ENCODE measurements around the gene LRFN2.

Gene LRFN2

DNA sequence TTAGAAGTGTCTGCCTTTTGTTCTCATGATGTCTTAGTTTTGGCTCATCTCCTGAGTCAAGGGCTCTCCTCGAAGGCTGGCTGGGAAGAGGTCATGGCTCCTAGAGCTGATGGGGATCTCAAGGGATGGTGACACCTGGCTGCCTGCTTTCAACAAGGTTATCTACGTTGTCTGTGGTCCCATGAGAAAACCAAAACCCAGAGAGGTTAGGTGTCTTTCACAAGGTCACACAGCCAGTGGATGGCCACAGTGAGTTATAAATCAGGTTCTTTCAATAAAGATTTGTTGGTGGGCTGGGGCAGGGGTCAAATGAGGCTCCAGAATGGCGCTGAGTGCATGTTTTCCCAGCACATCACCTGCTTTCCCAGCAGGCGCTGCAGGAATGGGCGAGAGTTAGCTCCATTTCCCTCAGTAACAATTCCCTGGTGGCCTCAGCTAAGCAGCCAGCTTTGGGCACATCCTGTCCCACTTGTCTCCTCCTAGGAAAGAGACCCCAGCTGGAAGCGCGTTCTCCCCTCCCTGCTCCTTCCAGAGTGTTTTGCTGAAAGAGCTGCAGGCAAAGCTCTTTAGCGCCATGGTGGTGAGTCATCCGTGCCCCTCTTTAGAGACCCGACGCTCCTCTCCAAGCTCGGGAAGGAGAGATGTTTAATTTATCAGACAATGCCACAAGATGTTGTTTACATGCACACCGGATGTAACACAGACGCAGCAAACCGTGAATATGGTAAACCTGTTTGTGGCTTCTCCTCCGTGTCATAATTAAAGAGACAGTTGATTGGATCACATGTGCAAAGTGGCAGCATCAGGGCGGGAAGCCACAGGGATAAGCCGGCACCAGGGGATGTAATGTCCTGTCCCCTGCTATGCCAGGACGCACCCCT lies 109.7 kb downstream of the LRFN2 start:
- DNase-seq (ENCODE audit: low read depth in 4 of 4, low spot score in 1 of 4): no peak

DNA sequence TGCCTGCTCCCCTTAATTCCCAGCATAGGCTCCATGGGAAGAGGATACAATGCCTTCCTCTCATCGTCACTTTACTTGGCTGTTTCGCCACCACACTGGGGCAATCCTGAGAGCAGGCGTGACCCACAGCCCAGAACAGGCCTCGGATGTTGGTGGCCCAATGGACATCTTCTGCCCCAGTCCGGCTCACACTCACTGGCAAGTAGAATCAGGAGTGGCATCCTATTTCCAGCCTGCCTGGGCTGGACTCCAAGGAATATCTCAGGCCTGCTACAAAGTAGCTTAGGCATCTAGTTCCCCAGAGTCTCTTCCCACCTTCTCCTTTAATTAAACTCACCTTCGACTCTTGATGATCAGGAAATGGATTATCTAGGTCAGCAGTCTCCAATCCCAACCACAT lies 110.5 kb downstream of the LRFN2 start:
- DNase-seq (ENCODE audit: low read depth in 4 of 4, low spot score in 1 of 4): no peak

DNA sequence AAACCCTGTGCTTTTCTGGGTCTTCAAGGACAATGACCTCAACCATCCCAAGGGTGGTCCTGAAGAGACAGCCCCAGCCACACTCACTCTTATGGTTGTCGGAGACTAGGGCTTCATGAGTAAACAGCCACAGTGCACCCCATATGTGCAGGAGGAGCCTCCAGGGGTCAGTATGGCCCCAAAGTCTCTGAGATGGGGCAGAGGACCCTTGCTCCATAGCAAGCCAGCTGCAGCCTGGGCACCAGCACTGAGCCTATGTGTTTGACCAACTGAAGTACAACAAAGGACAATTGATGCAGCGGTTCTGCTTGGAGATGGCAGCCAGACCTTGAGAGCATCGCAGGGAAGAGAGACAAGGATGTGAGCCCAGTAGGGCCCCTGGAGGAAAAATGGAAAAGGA lies 112.2 kb downstream of the LRFN2 start:
- no peak for DNase-seq (ENCODE audit: low read depth in 4 of 4, low spot score in 1 of 4)

DNA sequence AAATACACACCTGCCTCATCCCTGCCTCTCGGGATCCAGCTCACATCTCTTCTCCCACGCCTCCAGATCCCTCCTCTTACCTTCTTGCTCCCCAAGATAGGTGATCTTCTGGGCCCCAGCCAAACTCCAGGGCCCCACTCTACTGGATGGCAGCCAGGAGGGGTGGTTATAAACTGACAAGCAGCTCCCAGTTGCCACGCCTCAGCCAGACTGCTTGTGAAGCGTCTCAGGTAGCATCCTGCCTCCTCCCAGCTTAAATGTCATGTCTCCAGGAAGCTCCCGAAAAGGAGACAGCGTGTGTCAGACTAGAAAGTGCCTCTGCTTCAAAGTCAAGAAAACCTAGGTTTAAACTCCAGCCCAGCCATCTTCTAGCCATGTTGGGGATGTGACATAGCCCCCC lies 114.1 kb downstream of the LRFN2 start:
- no peak for DNase-seq (ENCODE audit: low read depth in 4 of 4, low spot score in 1 of 4)

DNA sequence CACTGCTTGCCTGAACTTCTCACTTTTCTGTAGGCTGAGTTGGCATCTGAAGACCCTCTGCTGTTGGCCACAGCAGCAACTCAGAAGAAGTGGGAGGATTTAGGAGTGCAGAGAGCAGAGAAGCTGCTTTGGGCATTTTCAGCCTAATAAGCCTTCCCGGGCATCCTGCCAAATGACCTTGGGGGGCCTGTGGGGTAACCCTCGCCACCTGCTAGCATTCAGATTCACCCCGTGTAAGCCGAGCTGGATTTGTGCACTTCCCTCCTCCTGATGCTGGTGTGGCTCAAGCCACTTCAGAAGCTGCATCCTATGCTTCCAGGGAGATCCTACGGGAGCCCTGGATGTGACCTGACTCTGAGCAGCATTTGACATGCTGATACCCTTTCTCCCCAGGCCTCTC lies 114.8 kb downstream of the LRFN2 start:
- no peak for DNase-seq (ENCODE audit: low read depth in 4 of 4, low spot score in 1 of 4)

DNA sequence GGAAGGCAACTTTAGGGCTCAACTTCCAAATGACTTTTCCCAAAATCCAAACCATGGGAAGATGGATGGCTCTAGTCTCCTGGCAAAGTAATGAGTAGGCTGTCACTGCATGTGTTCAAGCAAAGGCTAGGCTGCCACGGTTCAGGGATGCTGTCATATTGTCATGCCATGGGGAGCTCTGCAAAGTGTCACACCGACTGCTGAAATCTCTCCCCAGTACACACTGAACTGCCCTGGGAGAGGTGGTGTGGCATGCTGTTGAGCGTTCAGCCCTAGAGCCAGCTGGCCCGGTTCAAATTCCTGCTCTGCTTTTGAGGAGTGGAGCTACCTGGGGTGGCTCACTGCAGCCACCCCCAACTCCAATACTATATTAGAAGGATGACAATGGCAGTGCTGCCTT lies 115.9 kb downstream of the LRFN2 start:
- no peak for DNase-seq (ENCODE audit: low read depth in 4 of 4, low spot score in 1 of 4)

DNA sequence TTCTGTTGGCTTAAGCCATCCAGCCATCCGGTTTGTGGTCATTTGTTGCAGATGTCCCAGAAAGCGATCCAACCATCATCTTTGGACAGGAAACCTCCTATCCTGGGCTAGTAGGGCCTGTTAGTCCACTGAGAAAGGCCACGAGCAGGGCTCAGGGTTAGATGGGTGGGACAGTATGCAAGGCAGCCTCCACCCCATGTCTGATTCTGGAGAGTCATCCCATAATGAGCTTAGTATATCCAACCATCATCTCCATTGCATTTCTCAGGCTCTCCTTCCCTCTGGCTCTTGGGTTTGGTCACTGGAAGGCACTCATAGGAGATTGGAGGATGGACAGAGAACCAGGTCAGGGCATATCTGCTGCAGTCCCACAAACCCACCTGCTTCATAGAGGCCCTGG lies 117.8 kb downstream of the LRFN2 start:
- no peak for DNase-seq (ENCODE audit: low read depth in 4 of 4, low spot score in 1 of 4)

DNA sequence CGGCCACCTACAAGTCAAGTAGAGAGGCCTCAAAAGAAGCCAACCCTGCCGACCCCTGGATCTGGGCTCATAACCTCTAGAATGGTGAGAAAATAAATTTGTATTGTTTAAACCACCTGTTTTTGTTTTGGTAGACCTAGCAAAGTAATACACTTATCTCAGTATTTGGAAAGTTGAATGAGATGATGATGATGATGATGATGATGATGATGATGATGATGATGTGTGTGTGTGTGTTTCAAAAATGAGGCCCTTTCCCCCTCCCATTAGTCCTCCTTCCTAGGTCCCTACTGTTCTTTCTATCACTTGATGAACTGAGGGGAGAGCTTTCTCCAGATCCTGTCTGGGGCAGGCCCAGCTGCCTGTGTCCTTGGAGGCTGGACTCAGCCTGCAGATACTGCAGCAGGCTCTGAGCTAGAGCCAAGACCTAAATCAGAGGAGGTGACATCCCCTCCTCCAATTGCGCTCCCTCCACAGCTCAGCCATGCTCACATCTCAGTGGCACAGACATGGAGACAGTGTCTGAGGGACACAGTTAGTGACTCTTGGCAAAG lies 120.1 kb downstream of the LRFN2 start:
- DNase-seq (ENCODE audit: low read depth in 4 of 4, low spot score in 1 of 4): no peak

DNA sequence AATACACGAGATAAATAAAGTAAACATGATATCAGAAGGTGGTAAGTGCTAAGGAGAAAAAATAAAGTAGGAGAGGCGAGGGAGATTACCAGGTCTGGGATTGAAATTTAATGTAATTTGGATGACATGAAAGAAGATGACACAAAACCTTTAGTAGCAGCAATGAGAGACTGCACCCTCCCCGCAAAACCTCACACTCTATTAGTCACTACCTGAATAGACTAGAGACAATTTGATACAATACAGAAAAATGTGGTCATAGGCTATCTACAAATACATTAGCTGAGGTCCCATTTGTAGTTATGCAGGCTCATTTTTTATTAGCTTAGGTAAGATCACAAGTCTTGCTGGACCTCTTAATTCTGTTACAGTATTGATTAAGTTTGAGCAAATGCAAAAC lies 125.5 kb downstream of the LRFN2 start:
- DNase-seq (ENCODE audit: low read depth in 4 of 4, low spot score in 1 of 4): no peak

DNA sequence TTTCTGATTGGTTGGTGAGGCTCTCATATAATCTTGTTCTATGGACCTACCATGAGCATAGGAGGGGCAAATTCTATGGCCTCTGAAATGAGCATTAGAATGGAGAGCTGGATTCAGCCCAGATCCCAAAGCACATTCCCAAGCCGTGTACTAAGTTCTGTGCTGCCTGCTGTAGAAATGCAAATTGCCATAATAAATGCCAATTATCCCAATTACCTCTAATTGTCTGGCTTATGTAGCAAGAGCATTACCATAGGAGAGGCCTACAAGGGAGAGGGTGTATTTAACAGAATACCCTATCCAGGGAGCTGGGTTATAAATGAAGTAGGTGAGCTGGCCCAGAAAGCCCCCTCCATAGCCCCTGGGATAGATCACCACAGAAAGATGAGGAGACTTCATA lies 126.8 kb downstream of the LRFN2 start:
- DNase-seq (ENCODE audit: low read depth in 4 of 4, low spot score in 1 of 4): no peak

DNA sequence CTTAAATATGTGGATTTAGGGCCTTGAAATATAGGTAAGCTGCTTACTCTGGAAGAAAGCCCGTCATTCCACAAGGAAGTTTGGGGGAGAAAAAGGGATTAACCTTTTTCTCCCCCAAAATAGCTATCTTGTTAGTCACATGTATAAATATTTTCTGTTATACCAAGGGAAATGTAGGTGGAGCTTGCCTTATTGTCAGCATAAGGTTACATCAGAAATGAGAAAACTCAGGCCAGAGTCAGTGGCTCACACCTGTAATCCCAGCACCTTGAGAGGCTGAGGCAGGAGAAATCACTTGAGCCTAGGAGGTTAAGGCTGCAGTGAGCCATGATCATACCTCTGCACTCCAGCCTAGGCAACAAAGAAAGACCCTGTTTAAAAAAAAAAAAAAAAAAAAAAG lies 129.9 kb downstream of the LRFN2 start:
- DNase-seq (ENCODE audit: low read depth in 4 of 4, low spot score in 1 of 4): no peak

DNA sequence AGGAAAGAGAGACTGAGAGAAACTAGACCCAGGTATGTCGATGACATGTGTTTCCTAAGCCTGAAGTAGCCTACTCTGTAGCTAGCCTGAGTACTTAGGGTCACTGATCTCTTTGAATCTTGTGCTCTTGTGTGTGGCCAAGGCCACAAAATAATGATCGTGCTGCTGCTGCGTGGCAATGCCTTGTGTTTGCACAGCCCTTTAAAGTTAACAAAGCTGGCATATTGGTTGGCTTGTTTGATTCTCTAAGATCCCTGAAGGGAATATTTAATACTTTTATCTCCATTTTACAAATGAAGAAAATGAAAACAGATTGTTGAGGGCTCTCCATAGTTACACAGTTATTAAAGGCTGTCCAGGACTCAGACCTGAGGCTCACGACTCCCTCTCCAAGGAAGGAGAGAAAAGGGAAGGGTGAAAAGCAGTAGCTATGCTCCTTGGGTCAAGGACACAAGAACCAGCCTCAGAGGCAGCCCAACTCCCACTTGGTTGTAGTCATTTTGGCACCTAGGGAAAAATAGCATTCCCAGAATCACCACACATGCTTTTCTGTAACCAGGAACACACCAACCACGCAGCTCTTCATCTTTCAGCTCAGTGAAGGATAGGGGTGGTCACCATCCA lies 130.7 kb downstream of the LRFN2 start:
- DNase-seq (ENCODE audit: low read depth in 4 of 4, low spot score in 1 of 4): no peak

DNA sequence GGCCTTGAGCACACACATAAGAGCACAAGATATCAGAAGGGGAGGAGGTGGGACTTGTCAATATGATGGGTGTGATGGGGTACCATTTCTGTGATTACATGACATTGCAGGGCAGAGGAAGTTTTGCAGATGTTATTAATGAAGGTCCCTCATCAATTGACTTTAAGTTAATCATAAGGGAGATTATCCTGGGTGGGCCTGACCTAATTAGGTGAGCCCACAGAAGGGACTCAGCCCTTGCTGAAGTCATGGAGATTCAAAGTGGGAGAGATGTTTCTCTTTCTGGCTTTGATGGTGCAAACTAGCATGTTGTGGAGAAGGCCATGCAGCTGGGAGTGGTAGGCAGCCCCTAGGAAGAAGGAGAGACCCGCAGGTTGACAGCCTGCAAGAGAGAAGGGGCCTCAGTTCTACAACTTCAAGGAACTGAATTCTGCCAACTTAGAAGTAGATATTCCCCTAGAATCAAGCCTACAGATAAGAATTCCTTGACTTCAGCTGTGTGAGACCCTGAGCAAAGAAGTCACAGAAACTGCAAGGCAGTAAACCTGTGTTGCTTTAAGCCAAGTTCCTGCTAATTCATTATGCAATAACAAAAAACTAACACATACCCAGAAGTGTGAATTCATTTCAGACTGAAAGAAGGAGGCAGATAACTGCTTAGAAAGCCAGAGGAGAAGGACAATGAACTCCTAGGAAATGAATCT lies 131.3 kb downstream of the LRFN2 start:
- DNase-seq (ENCODE audit: low read depth in 4 of 4, low spot score in 1 of 4): no peak

DNA sequence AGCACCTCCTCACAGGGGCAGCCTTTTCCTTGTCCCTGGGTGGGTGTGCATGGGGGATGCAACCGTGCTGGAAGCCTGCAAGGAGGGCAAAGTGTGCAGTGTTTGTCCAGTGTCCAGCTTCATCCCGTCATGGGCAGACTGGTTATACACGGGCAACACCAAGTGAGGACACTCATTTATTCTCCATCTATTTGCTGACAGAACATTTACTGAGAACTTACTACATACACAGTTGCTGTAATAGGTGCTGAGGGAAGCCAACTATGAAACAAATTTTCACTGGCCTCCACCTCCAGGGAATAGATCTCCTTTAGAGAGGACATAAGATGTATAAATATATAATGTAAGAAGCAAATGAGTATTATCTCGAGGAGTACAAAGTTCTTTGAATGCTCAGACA lies 136.7 kb downstream of the LRFN2 start:
- DNase-seq (ENCODE audit: low read depth in 4 of 4, low spot score in 1 of 4): no peak

DNA sequence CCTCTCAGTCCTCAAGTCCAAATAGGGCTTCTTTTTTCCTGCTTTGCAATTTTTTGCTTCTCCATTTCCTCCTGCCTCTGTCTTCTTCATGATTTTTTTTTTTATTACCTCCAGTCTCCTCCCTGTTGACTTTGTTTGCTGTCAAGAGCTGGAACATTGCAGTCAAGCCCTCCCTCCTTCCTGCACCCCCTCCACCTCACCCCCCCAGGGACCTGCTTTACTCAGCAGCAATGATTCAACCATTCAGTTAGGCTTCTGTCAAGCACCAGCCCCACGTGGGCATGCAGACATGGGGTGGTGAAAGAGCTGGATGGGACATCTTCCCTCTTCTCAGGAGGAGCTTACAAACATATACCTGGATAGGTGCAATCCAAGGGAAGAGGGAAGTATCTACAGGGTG lies 142.4 kb downstream of the LRFN2 start:
- no peak for DNase-seq (ENCODE audit: low read depth in 4 of 4, low spot score in 1 of 4)

DNA sequence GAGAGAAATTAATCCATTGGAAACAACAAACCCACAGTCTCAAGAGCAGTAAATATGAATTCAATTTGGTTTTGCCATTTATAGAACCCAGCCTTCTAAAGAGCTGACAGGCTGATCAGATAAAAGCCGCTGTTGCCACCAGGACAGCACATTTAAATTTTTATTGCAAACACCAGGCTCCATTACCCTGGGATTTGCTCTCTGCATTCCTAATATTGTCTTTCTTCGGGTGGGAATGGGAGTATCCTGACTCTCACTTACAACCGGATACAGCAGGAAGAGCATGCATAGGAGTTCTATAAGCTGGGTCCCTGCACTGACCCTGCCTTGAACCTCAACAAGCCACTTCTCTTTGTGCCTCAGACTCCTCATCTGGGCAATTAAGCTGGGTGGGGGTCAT lies 142.9 kb downstream of the LRFN2 start:
- DNase-seq (ENCODE audit: low read depth in 4 of 4, low spot score in 1 of 4): no peak

DNA sequence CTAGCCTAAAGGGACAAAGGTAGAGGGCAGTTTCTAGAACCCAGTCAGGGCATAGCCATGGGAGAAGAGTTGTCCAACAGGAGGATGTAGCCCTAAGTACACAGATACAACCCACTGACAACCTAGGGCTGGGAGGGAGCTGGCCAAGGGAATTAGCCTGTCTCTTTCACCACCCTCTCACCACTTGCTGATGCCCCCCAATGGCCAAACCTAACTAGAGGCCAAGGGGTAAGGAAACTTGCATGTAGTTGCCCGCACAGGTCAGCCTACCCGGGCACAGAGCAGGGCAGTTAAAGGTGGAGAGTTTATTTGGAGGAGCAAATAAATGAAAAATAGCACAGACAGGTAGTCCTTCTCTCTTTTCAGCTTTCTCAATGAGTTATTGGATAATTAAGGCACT lies 143.3 kb downstream of the LRFN2 start:
- DNase-seq (ENCODE audit: low read depth in 4 of 4, low spot score in 1 of 4): no peak

DNA sequence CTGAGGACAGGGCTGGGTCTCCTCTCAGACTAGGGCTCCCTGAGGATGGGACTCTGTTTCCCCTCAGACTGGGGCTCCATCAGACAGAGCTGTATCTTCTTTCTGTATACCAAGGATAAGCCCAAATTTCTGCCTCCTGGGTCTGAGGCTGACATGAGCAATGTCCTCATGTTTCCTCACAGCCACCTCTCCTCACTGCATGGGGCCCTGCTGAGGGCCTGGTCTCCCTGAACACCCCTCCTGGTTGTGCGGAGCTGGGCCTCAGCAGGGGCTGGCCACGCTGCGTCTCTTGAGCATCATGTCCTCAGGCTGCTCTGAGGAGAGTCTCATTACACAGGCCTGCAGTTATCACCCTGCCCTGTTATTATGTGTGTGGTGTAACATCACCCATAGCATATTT lies 144.6 kb downstream of the LRFN2 start:
- DNase-seq (ENCODE audit: low read depth in 4 of 4, low spot score in 1 of 4): no peak

DNA sequence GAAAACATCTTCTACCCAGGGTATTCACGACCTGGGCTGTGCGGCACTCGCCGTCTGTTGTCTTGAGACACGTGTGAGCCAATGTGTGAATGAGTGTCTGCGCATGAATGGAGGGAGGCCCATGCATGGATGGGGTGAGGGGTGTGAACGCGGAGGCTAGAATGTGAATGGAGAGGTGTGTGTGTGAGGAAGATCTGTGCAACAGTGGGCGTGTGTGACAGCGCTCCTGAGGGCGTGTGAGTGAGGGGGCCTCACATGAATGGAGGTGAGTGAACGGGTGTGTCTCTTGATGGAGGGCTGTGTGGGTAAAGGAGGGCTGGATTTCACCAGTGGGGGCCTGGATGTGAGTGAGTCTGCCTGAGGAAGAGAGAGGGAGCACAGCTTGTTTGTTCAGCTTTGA lies 146.0 kb downstream of the LRFN2 start:
- no peak for DNase-seq (ENCODE audit: low read depth in 4 of 4, low spot score in 1 of 4)

DNA sequence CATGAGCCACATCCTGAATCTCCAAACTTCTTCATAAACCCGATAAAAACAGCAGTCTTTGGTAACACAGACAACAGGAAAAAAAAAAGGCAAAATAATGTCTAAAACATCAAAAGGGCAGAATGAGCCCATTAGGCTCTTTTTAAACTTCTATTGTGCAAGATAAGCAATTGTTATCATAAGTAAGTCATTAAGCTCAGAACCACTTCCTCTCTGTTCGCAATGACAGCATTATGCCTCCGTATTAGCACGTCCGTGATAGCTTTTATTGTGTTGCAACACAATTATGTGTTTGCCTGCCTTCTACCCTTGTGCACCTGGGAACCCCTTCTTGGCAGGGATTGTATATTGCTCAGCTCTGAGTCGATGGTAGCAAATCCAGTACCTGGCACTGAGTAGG lies 147.1 kb downstream of the LRFN2 start:
- DNase-seq (ENCODE audit: low read depth in 4 of 4, low spot score in 1 of 4): no peak

DNA sequence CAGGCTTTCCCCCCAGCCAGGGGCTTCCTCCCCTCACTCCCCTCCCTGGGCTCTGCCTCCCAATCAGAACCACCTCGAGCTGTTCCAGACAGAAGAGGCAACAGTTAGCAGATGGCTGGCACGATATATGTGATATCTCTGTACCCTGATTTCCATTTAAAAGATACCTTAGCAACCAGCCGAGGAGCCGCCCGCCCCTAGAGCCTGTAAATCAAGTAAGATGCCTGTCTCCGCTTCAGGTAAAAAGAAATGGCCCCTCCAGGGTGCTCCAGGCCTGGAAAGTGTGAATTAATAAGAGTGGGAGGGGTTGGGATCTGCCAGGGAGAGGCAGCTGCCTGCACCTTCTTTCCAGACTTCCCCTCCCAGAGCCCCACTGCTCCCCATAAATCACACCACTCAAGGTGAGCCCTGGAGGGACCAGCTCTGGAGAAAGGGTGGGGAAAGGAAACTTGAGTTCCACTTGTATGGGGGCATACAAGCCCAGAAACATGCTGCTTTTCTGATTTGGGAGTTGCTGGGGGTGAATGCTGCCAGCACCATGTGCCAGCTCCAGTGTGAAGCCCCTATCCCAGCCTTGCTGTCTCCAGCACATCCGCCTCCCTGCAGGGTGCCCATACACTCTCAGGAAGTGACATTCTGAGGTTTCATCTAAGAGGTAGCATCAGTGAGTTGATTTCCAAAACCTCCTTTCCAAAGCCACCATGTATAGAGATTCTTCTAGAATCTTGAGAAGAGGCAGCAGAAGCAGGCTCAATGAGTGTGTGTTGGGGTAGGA lies 148.0 kb downstream of the LRFN2 start:
- no peak for DNase-seq (ENCODE audit: low read depth in 4 of 4, low spot score in 1 of 4)

Data from stimulated activated CD4-positive, alpha-beta T cell treated with anti-CD3 and anti-CD28 coated beads, Interleukin-1b, Interleukin-23, amount 100 ng/mL, for 24 hours (primary cell).